Activated CD8-positive, alpha-beta memory T cell treated with anti-CD3 and anti-CD28 coated beads for 1 hour (primary cell): ENCODE measurements around the gene SPINT1.

ENCODE experiments used
- DNase-seq, 2 donors: peaks; one replicate each; pipeline ENCODE4 v3.0.0-alpha.2; 2020; ENCODE audit warnings: low read depth in 1 of 2; ENCODE audit errors: extremely low read depth in 1 of 2

SPINT1 gene

DNA sequence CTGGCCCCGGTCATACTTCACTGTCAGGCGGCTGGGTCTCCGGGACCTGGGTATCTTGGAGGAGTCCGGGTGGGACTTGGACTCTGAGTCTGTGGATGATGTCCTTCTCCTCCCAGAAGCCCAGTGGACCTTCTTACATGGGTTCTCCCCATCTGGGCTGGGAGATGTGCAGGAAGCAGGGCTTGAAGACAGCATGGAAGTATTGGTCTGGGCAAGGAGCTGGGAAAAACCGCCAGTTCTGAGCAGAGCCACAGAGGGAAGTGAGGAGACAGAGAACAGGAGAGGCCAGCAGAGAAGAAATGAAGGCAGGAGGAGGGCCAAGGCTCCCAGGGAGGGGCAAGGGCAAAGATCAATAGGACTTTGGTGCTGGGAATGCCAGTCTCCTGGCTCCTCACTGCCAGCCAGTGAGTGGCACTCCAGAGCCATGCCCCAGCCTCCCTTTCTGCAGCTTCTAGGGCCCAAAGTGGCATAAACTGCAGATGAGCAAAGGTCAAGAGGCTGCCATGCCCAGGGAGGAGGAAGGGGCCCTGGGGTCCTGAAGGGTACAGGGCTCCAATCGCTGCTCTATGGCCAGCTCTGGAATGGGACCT is 15.3 kb upstream of the SPINT1 start, which contains the start of gene PPP1R14D:
PPP1R14D (minus strand) TSS at position 262 of the 590 bp plus-strand sequence; CDS start at position 195, 67 bp downstream.
- no peak for DNase-seq

DNA sequence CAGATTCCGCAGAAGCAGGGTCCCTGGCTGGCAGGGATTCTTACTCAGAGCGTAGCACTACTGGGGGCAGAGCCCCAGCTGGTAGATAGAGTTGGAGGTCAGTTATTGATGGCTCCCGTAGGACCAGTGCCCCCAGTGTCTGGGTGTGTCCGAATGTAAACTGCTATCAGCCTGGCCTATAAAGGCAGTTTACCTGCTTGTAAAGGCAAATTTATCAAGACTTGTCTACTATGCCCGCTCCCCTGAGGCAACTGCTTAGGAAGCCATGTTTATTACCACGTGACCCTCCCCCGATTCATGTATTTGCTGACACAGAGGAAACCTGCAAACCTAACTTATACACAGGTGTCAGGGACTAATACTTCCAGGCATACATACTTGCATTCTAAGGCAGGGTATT is 14.7 kb upstream of the SPINT1 start:
- no peak for DNase-seq

DNA sequence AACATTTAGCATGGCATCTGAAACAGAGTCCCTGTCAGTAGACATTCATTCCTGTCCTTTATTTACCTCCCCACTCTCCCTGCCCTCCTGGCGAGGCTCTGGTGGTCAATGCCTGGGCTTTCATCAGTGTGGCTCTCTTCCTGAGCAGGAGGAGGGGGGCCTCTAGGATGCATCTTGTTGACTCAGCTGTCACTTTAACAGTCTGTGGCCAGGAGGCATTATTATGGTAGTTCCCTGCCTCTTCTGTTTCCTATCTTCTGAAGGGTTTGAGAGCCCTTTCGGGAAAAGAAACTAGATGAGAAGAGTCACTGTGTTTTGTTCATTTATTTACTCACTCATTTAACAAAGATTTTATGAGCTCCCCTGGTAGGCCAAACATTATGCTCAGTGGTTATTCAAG is 13.0 kb upstream of the SPINT1 start:
- no peak for DNase-seq

DNA sequence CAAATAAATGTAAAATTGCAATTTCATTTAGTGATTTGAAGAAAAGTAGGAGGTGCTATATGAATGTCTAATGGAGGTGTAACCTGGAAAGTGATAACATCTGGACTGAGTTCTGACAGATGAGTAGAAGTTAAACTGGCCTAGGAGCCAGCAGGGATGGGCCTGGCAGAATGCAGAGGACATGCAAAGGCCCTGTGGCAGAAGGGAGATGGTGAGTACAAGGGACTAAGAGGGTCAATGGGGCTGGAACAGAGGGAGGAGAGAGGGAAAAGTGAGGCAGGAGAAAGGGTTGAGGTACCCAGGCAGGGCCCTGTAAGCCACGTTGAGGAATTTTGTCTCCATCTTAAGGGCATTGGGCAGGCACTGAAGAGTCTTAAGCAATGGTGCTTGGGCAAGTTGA is 12.0 kb upstream of the SPINT1 start:
- DNase-seq = no peak

DNA sequence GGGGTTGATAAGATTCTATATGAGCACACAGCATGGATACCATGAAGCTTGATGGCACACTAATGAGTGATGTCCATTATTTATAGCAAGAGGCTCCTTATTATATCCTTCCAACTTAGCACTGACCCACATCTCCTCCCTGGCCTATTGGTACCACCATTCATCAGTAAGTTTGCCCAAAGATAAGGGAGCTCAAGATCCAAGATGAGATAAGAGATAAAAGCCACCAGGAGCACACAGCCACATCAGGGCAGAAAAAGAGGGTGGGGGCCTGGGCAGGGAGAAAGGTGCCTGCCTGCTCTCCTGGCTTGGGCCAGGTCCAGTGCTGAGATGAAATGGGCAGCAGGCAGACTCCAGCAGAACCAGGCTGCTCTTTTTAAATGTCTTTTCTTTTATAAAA is 10.9 kb upstream of the SPINT1 start:
- no peak for DNase-seq

DNA sequence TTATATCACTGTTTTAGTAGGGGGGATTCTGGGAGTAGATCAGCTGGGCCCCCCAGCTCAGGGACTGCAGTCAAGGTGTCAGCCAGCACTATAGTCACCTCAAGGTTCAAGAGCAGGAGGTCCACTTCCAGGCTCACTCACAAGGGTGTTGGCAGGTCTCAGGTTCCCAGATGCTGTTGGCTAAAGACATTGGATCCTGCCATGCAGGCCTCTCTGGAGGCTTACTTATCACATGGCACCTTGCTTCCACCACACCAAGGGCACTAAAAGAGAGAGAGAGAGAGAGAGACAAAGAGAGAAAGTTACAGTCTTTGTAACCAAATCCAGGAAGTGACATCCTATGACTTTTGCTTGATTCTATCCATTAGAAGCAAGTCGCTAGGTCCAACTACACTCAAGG is 7.8 kb upstream of the SPINT1 start:
- no peak for DNase-seq

DNA sequence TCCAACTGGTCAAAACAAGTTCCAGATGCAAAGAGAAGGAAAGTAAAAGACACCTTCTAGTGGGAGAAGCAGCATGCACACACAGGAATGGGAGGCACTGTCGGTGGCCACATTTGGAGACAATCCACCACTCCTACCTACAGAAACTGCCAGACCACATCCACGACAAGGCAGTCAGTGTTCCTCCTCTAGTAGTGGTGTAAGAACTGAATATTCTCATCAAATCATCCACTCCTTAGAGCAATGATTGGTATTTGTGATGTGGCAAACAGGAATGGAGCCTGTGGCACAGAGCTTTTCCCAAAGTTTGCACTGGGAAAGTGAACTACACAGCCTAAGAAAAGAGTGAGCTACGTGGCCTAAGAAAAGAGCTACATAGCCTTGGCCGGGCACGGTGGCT is 5.1 kb upstream of the SPINT1 start:
- no peak for DNase-seq

DNA sequence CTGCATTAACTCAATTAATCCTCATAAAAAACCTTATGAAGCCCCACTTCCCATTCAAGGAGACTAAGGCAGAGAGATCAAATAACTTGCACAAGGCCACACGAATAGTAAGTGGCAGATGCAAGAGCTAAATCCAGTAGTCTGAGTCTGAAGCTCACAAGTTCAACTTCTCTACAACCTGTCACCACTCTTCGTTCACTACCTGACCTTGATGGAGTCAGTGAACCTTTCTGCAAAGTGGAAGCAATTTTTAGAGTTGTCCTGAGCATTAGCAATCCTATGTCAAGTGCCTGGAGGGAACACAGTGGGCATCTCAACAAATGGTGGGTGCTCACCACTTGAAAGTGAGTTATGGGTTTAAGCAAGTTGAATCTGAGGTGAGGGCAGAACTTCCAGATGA is 2.1 kb upstream of the SPINT1 start:
- DNase-seq = no peak

DNA sequence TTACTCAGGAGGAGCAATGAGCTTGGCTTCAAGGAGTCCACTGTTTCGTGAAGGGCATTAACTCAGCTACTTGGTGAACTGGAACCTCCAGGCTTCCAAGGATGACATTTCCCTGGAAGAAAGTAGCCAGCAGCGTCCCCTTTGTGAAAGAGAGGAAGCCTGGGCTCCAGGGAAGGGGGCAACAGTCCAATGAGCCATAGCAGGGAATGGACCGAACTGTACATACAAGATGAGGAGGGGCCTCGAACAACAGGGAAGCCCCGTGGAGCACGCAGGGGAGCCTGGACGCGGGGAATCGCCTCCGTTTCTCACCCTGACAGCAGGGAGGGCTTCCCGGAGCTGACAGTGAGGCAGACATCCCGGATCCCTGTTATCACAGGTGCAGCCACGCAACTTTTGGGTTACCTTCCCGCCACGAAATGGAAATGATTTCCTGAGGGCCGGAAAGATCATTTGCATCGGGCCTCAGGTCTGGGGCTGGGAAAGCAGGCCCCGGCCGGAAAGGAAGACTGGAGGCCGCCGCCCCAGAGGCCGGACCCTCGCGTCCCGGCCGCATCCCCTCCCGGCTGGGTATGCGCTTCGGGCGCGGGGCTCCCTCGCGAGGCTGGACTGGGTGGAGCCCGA is 475 bp upstream of the SPINT1 start:
- DNase-seq = no peak

DNA sequence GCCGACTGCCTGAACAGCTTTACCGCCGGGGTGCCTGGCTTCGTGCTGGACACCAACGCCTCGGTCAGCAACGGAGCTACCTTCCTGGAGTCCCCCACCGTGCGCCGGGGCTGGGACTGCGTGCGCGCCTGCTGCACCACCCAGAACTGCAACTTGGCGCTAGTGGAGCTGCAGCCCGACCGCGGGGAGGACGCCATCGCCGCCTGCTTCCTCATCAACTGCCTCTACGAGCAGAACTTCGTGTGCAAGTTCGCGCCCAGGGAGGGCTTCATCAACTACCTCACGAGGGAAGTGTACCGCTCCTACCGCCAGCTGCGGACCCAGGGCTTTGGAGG is 815 bp downstream of the SPINT1 start:
- DNase-seq = no peak

DNA sequence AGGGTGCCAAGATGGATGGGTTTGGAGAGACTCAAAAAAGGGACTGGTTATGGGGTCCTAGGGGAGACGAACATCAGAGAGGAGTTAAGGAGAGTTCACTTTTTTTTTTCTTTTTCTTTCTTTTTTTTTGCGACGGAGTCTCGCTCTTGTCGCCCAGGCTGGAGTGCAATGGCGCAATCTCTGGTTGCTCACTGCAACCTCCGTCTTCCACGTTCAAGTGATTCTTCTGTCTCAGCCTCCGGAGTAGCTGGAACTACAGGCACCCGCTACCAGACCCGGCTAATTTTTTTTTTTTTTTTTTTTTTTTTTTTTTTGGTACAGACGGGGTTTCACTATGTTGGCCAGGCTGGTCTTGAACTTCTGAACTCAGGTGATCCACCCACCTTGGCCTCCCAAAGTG is 1.2 kb downstream of the SPINT1 start:
- DNase-seq = no peak

DNA sequence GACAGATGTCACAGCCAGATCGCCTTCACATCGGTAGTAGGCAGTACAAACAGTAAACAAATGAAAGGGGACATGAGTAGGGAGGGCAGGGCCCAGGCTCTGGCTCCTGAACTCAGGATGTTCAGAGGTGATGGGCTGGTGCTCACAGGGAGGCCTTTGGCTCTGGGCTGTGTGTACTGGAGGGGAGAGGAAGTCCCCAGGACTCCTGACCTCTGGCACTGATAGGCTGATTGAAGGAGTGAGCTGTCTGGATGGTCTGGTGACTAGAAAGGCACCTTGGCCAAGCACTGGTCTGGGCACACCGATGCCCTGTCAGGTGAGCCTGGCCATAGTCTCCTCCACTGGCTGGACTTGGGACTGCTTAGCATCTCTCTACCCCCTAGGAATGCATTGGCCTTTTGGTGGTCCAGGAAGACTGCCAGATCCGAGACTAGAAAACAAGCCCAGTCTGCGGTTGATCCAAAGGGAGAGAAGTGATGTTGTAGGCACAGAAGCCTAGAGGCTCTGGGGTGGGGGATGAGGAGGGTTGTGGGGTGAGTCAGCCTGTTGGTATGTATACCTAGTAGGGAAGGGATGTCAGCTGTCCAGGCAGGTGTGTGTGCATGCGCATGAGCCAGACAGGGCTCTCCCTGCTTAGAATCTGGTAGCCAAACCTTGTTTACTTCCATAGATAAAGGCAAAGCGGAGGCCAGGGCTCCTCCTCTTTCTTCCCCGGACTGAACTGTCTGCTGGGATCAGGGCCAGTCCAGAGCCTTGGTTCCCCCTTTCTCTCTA is 1.9 kb downstream of the SPINT1 start:
- no peak for DNase-seq

DNA sequence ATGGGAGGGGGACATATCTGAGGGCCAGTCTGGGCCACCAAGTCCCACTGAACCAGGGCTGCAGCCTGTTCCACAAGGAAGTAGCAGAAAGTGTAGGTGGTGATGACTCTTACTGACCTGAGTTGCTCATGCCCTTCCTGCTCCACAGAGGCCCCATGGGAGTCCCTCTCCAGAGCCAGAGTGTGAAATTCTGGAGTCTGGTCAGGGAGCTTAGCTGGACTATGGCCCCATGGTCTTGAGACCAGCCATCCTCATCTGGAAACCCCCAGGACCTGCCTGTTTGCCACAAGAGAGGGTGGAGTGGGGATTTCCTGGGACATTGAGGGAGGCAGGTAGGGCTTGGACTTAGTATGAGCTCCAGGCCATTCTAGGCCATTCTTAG is 3.0 kb downstream of the SPINT1 start:
- DNase-seq = no peak

DNA sequence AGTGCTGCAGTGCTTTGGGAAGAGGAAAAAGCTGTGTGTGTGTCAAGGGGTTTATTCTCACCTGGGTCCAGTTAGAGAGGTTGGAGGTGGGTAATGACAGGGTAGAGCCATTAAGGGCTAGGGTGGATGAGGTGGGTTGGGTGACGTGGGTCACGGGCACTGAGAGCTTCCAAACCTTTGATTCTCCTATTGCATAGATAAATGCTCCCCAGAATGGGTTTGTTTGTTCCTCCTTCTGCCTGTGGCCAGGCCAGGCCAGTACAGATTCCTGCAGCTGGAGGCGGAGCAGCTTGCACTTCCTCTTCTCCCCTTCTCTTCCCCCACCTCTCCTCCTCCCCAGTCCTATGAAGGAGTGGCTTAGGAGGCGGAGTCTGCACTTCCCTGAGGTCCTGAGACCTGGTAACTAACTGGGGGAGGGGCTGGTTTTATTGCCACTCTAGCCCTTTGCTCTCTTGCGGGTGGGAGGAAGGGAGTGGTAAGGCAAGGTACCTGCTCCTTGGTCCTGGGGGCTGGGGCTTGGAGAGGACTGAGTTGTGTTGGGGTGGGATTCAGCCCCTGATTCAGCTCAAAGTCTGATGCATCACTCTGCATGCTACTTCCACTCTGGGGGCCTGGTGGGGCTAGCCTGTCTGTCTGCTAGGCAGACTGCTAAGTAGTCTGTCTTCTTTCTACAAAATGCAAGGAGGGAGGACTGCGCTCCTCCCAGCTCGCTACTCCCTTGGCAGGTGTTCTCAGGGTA is 3.5 kb downstream of the SPINT1 start:
- no peak for DNase-seq

DNA sequence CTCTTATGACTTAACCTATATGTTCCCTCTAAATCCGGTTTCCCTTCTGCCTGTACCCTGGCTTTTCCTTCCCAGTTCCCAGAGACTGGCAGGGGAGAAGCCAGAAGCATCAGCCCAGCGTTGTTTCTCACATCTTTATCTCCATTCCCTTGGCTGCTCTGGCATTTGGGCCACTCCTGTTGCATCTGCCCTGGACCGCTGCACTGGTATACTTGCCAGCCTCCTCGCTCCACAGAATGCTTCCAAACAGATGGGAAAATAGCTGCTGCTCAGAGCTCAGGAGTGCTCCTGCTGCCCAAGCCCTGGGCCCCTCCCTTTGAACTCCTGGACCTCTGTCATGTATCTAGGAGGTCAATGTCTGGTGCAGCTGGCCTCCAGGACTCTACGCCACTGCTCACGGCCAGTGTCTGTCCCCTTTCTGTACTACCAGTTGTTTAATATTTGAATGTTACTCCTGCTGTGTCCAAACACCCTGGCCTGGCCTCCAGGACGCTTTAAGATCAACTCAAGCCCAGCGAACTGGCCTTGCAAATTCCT is 6.8 kb downstream of the SPINT1 start:
- no peak for DNase-seq

DNA sequence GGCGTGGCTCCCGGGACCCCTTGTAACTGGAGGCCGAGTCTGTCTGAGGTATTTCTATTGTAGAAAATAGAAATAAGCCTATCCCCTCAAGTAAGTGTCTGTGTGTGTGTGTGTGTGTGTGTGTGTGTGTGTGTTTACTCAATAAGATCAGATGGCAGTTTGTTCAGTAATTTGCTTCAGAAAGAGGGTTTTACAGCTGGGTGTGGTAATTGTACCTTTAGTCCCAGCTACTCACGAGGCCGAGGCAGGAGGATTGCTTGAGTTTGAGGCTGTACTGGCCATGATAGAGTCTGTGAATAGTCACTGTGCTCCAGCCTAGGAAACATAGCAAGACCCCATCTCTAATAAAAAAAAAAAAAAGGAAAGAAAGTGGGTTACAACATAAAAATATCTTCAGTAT is 8.7 kb downstream of the SPINT1 start:
- DNase-seq = no peak

DNA sequence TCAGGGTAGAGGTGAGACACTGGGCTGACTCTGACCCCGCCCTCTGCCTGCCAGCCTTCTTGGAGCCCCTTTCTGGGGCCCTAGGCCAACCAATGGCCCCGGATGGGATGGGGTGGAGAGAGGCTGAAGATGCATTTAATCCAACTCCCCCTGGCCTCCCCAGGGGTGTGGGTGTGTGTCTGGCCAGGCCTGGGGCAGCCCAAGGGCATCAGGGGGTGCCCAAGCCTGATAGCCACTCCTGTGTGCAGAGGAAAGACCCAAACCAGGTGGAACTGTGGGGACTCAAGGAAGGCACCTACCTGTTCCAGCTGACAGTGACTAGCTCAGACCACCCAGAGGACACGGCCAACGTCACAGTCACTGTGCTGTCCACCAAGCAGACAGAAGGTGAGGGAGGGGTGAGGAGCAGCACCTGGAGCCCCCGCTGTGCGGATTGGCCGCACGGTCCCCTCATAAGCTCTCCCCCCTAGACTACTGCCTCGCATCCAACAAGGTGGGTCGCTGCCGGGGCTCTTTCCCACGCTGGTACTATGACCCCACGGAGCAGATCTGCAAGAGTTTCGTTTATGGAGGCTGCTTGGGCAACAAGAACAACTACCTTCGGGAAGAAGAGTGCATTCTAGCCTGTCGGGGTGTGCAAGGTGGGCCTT is 9.5 kb downstream of the SPINT1 start:
- no peak for DNase-seq

DNA sequence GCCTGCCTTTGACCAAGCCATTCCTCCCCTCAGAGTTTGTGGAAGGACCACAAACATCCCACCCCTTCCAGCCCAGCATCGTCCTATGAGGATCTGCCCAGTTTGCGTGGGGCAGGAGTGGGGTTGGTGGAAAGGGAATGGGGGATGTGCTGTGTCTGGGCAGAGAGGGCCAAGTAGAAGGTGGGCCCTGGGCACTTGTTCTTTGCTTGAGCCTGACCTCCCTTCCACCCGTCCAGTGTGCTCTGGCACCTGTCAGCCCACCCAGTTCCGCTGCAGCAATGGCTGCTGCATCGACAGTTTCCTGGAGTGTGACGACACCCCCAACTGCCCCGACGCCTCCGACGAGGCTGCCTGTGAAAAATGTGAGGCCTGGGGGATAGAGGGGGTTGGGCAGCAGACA is 10.3 kb downstream of the SPINT1 start:
- no peak for DNase-seq

DNA sequence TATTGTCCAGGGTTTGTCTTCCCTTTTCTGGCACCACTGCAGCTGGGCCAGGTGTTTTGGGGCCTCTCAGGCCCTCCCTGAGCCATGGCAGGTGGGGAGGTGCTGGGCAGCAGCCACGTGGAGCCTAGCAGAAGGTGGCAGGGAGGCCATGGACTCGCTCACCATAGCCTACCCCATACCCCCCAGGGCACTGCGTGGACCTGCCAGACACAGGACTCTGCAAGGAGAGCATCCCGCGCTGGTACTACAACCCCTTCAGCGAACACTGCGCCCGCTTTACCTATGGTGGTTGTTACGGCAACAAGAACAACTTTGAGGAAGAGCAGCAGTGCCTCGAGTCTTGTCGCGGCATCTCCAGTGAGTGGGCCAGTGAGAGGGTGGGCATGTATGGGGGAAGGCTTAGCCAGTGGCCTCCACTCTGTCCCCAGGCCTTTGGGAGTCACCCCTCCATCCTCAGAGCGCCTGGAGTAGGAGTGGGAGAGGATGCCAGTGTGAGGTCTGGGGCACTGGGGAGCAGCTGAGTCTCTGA is 11.9 kb downstream of the SPINT1 start:
- DNase-seq = no peak

DNA sequence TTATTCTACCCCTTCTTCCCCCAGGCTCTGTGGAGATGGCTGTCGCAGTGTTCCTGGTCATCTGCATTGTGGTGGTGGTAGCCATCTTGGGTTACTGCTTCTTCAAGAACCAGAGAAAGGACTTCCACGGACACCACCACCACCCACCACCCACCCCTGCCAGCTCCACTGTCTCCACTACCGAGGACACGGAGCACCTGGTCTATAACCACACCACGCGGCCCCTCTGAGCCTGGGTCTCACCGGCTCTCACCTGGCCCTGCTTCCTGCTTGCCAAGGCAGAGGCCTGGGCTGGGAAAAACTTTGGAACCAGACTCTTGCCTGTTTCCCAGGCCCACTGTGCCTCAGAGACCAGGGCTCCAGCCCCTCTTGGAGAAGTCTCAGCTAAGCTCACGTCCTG is 12.9 kb downstream of the SPINT1 start:
- no peak for DNase-seq
